MG63 (cell line): ENCODE data around the gene GGTA1. TPM values are rescaled to one million over a fixed set of nuclear protein-coding genes. Genes with fewer than 3 reads are reported as not detected.
A peak's percentile ranks its signal among the peaks of the same experiment; 100 is the strongest.

ENCODE experiments used
- DNase-seq: peaks from one replicate; pipeline ENCODE4 v3.0.0-alpha.2; 2020
- H3K27me3 ChIP-seq: fragments of 250-450 bp; sonication (Bioruptor Pico); 2 replicates; pipeline ENCODE4 v1.5.1; 2020; ENCODE audit warnings: mild to moderate bottlenecking, moderate library complexity
- H3K36me3 ChIP-seq: fragments of 250-450 bp; sonication (Bioruptor Pico); 2 replicates; pipeline ENCODE4 v1.5.1; 2020; ENCODE audit warnings: mild to moderate bottlenecking, moderate library complexity
- H3K4me3 ChIP-seq: fragments of 250-450 bp; sonication (Bioruptor Pico); 2 replicates; pipeline ENCODE4 v1.5.1; 2020; ENCODE audit warnings: mild to moderate bottlenecking, moderate library complexity
- H3K9me3 ChIP-seq: fragments of 250-450 bp; sonication (Bioruptor Pico); 2 replicates; pipeline ENCODE4 v1.5.1; 2020; ENCODE audit warnings: mild to moderate bottlenecking, moderate library complexity
- total RNA-seq: library from RNA; depleted of rRNA; stranded (reverse); fragments of >200 nt; shearing (Covaris generic); gene quantifications from 2 replicates; pipeline ENCODE4 v1.2.3, GENCODE V29; 2014; ENCODE audit warnings: low replicate concordance

The GGTA1 gene
- total RNA-seq, 1 experiment from 2014 or later = 6.2 TPM

GRCh38 chr9:121509180-121509579 lies 9.5 kb upstream of the GGTA1 start:
- DNase-seq = no peak
- no peak overlapping the region for H3K4me3 ChIP-seq
- no peaks in the 10 kb centered on the region for H3K36me3 ChIP-seq
- no peaks in the 10 kb centered on the region for H3K27me3 ChIP-seq
- no peaks in the 10 kb centered on the region; the same call in 1 of the 2 replicates for H3K9me3 ChIP-seq

- Histone ChIP-seq H3K36me3 (no peaks in the 10 kb centered on the region), H3K4me3 (no peak overlapping the region), H3K9me3 (no peaks in the 10 kb centered on the region; the same call in 1 of the 2 replicates), H3K27me3 (no peaks in the 10 kb centered on the region)
- DNase-seq = no peak
Observed at GRCh38 chr9:121508415-121508814, 8.8 kb upstream of the GGTA1 start.

GRCh38 chr9:121505903-121506735 lies 6.5 kb upstream of the GGTA1 start:
- Histone ChIP-seq H3K9me3 (no peaks in the 10 kb centered on the region; the same call in 1 of the 2 replicates), H3K36me3 (no peaks in the 10 kb centered on the region), H3K27me3 (no peaks in the 10 kb centered on the region), H3K4me3 (no peak overlapping the region)
- DNase-seq = no peak

- no peaks in the 10 kb centered on the region for H3K27me3 ChIP-seq
- no peak overlapping the region for H3K4me3 ChIP-seq
- DNase-seq = no peak
- no peaks in the 10 kb centered on the region for H3K36me3 ChIP-seq
- H3K9me3 ChIP-seq = no peaks in the 10 kb centered on the region
Observed at GRCh38 chr9:121503444-121503843, 3.8 kb upstream of the GGTA1 start.

- H3K27me3 ChIP-seq = peaks cover 3% of the 10 kb centered on the region; the same call in 1 of the 2 replicates
- H3K9me3 ChIP-seq = peaks cover 6% of the 10 kb centered on the region
- peak overlapping the region; percentile 49 for H3K4me3 ChIP-seq
- no peak for DNase-seq
- H3K36me3 ChIP-seq = no peaks in the 10 kb centered on the region
Observed at GRCh38 chr9:121500165-121500478, 478 bp upstream of the GGTA1 start.

- H3K4me3 ChIP-seq = peak overlapping the region; percentile 49
- H3K27me3 ChIP-seq = peaks cover 3% of the 10 kb centered on the region; the same call in 1 of the 2 replicates
- H3K36me3 ChIP-seq = no peaks in the 10 kb centered on the region
- H3K9me3 ChIP-seq = peaks cover 6% of the 10 kb centered on the region
- DNase-seq = no peak
Observed at GRCh38 chr9:121499177-121499426, 542 bp downstream of the GGTA1 start.

GRCh38 chr9:121498487-121499176 lies 1.0 kb downstream of the GGTA1 start:
- Histone ChIP-seq H3K9me3 (peaks cover 6% of the 10 kb centered on the region), H3K4me3 (peak overlapping the region; percentile 49), H3K27me3 (peaks cover 3% of the 10 kb centered on the region; the same call in 1 of the 2 replicates), H3K36me3 (no peaks in the 10 kb centered on the region)
- peak; percentile 46 for DNase-seq

GRCh38 chr9:121498150-121498486 lies 1.5 kb downstream of the GGTA1 start:
- Histone ChIP-seq H3K9me3 (peaks cover 6% of the 10 kb centered on the region), H3K27me3 (peaks cover 3% of the 10 kb centered on the region; the same call in 1 of the 2 replicates), H3K36me3 (no peaks in the 10 kb centered on the region), H3K4me3 (no peak overlapping the region; the same call in 1 of the 2 replicates)
- peak; percentile 60 for DNase-seq

GRCh38 chr9:121495976-121496375 lies 3.7 kb downstream of the GGTA1 start:
- H3K27me3 ChIP-seq = peaks cover 3% of the 10 kb centered on the region; the same call in 1 of the 2 replicates
- DNase-seq = no peak
- H3K4me3 ChIP-seq = no peak overlapping the region
- no peaks in the 10 kb centered on the region for H3K36me3 ChIP-seq
- peaks cover 6% of the 10 kb centered on the region for H3K9me3 ChIP-seq

- Histone ChIP-seq H3K36me3 (no peaks in the 10 kb centered on the region), H3K4me3 (no peak overlapping the region), H3K9me3 (peaks cover 6% of the 10 kb centered on the region), H3K27me3 (peaks cover 3% of the 10 kb centered on the region; the same call in 1 of the 2 replicates)
- DNase-seq = no peak
Observed at GRCh38 chr9:121494192-121494591, 5.5 kb downstream of the GGTA1 start.

GRCh38 chr9:121491111-121491510 lies 8.5 kb downstream of the GGTA1 start:
- Histone ChIP-seq H3K4me3 (no peak overlapping the region), H3K27me3 (no peaks in the 10 kb centered on the region), H3K36me3 (no peaks in the 10 kb centered on the region), H3K9me3 (peaks cover 4% of the 10 kb centered on the region)
- DNase-seq = no peak

- Histone ChIP-seq H3K27me3 (no peaks in the 10 kb centered on the region), H3K4me3 (no peak overlapping the region), H3K36me3 (no peaks in the 10 kb centered on the region)
Observed at GRCh38 chr9:121489344-121489743, 10.3 kb downstream of the GGTA1 start.

GRCh38 chr9:121486043-121486442 lies 13.6 kb downstream of the GGTA1 start:
- H3K36me3 ChIP-seq = no peaks in the 10 kb centered on the region
- no peaks in the 10 kb centered on the region for H3K27me3 ChIP-seq
- no peak overlapping the region for H3K4me3 ChIP-seq
- no peaks in the 10 kb centered on the region for H3K9me3 ChIP-seq
- no peak for DNase-seq

More at GRCh38 chr9:121489344-121489743, 10.3 kb downstream of the GGTA1 start:
- no peak for DNase-seq
- no peaks in the 10 kb centered on the region for H3K9me3 ChIP-seq

- no peaks in the 10 kb centered on the region for H3K9me3 ChIP-seq
- H3K27me3 ChIP-seq = no peaks in the 10 kb centered on the region
- no peak overlapping the region for H3K4me3 ChIP-seq
- no peaks in the 10 kb centered on the region for H3K36me3 ChIP-seq
- DNase-seq = no peak
Observed at GRCh38 chr9:121485623-121486022, 14.0 kb downstream of the GGTA1 start.

- Histone ChIP-seq H3K4me3 (no peak overlapping the region), H3K27me3 (no peaks in the 10 kb centered on the region), H3K9me3 (no peaks in the 10 kb centered on the region), H3K36me3 (no peaks in the 10 kb centered on the region)
- no peak for DNase-seq
Observed at GRCh38 chr9:121484651-121485446, 14.8 kb downstream of the GGTA1 start.

GRCh38 chr9:121483473-121484031 lies 16.1 kb downstream of the GGTA1 start:
- H3K36me3 ChIP-seq = no peaks in the 10 kb centered on the region
- no peaks in the 10 kb centered on the region for H3K9me3 ChIP-seq
- no peak overlapping the region for H3K4me3 ChIP-seq
- DNase-seq = no peak
- no peaks in the 10 kb centered on the region for H3K27me3 ChIP-seq

GRCh38 chr9:121483049-121483448 lies 16.6 kb downstream of the GGTA1 start:
- DNase-seq = peak; percentile 35
- Histone ChIP-seq H3K27me3 (no peaks in the 10 kb centered on the region), H3K36me3 (no peaks in the 10 kb centered on the region), H3K4me3 (no peak overlapping the region), H3K9me3 (no peaks in the 10 kb centered on the region)
